ENCODE results near the gene IGFBP1. TPM values are rescaled to one million over a fixed set of nuclear protein-coding genes. Genes with fewer than 3 reads are reported as not detected.
"Not testable (repeated sequence)": the region's sequence is repeated elsewhere in the genome, so short reads cannot be mapped to it uniquely, and the experiment has no call there.

Gene IGFBP1
- total RNA-seq (not detected in 2 replicates), polyA plus RNA-seq (not detected in 2 replicates), polyA minus RNA-seq (not detected in 2 replicates)
- total RNA-seq (2013) = not detected

DNA sequence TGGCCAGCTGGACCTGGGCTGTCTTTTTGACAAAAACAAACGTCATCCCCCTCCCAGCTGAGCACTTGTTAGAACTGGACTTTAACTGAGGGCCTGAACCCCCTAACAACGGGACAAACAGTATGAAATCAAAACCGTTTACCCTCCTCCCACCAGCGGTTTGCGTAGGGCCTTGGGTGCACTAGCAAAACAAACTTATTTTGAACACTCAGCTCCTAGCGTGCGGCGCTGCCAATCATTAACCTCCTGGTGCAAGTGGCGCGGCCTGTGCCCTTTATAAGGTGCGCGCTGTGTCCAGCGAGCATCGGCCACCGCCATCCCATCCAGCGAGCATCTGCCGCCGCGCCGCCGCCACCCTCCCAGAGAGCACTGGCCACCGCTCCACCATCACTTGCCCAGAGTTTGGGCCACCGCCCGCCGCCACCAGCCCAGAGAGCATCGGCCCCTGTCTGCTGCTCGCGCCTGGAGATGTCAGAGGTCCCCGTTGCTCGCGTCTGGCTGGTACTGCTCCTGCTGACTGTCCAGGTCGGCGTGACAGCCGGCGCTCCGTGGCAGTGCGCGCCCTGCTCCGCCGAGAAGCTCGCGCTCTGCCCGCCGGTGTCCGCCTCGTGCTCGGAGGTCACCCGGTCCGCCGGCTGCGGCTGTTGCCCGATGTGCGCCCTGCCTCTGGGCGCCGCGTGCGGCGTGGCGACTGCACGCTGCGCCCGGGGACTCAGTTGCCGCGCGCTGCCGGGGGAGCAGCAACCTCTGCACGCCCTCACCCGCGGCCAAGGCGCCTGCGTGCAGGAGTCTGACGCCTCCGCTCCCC is at the start of gene IGFBP1:
TSS of gene IGFBP1 (plus strand) at position 304 of the 808 bp plus-strand sequence. CDS start at position 469, 165 bp downstream.
- Histone ChIP-seq H2AFZ (ENCODE audit: insufficient read depth, low read depth, low read length, poor library complexity, severe bottlenecking) (peak within 1 kb of the TSS; percentile 2), H3K4me2 (replicated peaks; ENCODE audit: low read depth, low read length, poor library complexity, severe bottlenecking) (no peak within 1 kb of the TSS), H3K27ac (ENCODE audit: low read length in 2 of 2) (no peak within 1 kb of the TSS), H3K4me1 (ENCODE audit: control insufficient read depth in 2 of 2, insufficient read depth in 2 of 2, low read length in 2 of 2) (no peaks in the 10 kb centered on the region), H3K27me3 (replicated peaks in 1 of 4; ENCODE audit: control extremely low read depth in 1 of 4, control insufficient read depth in 3 of 4, insufficient read depth in 4 of 4, low read length in 3 of 4) (peaks cover 0 to 34% (median 15%) of the 10 kb centered on the region in 4 experiments), H3K4me3 (ENCODE audit: control extremely low read depth in 1 of 5, extremely low read depth in 1 of 5, insufficient read depth in 1 of 5, low read depth in 2 of 5, low read length in 4 of 5) (no peak within 1 kb of the TSS), H3K79me2 (ENCODE audit: control insufficient read depth, insufficient read depth, low read length) (no peaks in the 10 kb centered on the region), H3K9ac (ENCODE audit: low read length) (no peak within 1 kb of the TSS), H3K36me3 (replicated peaks in 1 of 2; ENCODE audit: control extremely low read depth in 1 of 2, control insufficient read depth in 1 of 2, extremely low read depth in 1 of 2, insufficient read depth in 2 of 2, low read length in 1 of 2) (no peaks in the 10 kb centered on the region), H4K20me1 (ENCODE audit: control insufficient read depth, insufficient read depth, low read length, poor library complexity, severe bottlenecking) (no peaks in the 10 kb centered on the region), H3K9me3 (ENCODE audit: control extremely low read depth in 1 of 3, control insufficient read depth in 2 of 3, insufficient read depth in 1 of 3, low read length in 2 of 3) (no peaks in the 10 kb centered on the region)
- WGBS (ENCODE audit: insufficient coverage) = 7% methylated on average over 73 of the region's 73 CpGs
- Mint-ChIP-seq H3K9me3 (ENCODE audit: insufficient read depth) (no peaks in the 10 kb centered on the region), H3K27ac (no peak within 1 kb of the TSS), H3K27me3 (peaks cover 62% of the 10 kb centered on the region), H3K4me3 (no peak within 1 kb of the TSS), H3K4me1 (peaks cover 2% of the 10 kb centered on the region)
- TF ChIP-seq EZH2 (IDR thresholded peaks at IDR 0.05; ENCODE audit: borderline replicate concordance, insufficient read depth, low read depth, low read length, poor library complexity, severe bottlenecking) = no peak
- CTCF ChIA-PET = interaction anchor here (0.9 kb wide), 1 partner anchor 14 kb away, joined by 3 read pairs; no protein-coding TSS in a partner anchor
- ATAC-seq (ENCODE audit: low read depth) (no peak), DNase-seq (no peak)
- intact Hi-C loops (cut with micrococcal nuclease) = no loop called here
- POLR2A ChIA-PET = no interaction called here

DNA sequence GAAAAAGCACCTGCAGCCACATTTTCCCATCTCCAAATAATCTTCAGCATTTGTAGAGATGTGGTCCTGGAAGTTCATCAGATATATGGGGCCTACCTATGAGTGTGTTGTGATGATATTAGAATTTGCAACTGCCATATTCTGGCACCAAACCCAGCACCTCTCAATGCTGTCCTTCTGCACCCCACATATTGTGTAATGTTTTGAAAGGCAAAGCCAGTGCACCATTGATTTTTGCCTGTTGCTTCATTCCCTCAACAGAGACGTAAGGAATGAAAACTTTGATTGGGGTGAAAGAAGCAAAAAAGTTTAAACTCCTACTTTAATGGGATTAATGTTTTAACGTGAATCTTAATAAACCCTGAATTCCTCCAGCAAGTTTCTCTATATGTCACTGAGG is 49.4 kb upstream of the IGFBP1 start:
- H3K4me3 Mint-ChIP-seq; H3K27ac Mint-ChIP-seq; H3K9me3 ChIP-seq (ENCODE audit: control extremely low read depth in 1 of 3, control insufficient read depth in 2 of 3, insufficient read depth in 1 of 3, low read length in 2 of 3); H3K27ac ChIP-seq (ENCODE audit: low read length in 2 of 2); H3K27me3 Mint-ChIP-seq; H3K79me2 ChIP-seq (ENCODE audit: control insufficient read depth, insufficient read depth, low read length); H3K27me3 ChIP-seq (replicated peaks in 1 of 4; ENCODE audit: control extremely low read depth in 1 of 4, control insufficient read depth in 3 of 4, insufficient read depth in 4 of 4, low read length in 3 of 4); POLR2A ChIA-PET; H2AFZ ChIP-seq (ENCODE audit: insufficient read depth, low read depth, low read length, poor library complexity, severe bottlenecking); CTCF ChIA-PET; H3K4me1 Mint-ChIP-seq; H3K36me3 ChIP-seq (replicated peaks in 1 of 2; ENCODE audit: control extremely low read depth in 1 of 2, control insufficient read depth in 1 of 2, extremely low read depth in 1 of 2, insufficient read depth in 2 of 2, low read length in 1 of 2); H3K4me3 ChIP-seq (ENCODE audit: control extremely low read depth in 1 of 5, extremely low read depth in 1 of 5, insufficient read depth in 1 of 5, low read depth in 2 of 5, low read length in 4 of 5); H3K9me3 Mint-ChIP-seq (ENCODE audit: insufficient read depth); H4K20me1 ChIP-seq (ENCODE audit: control insufficient read depth, insufficient read depth, low read length, poor library complexity, severe bottlenecking); DNase-seq; ATAC-seq (ENCODE audit: low read depth); H3K9ac ChIP-seq (ENCODE audit: low read length); intact Hi-C loops (cut with micrococcal nuclease); H3K4me2 ChIP-seq (replicated peaks; ENCODE audit: low read depth, low read length, poor library complexity, severe bottlenecking); H3K4me1 ChIP-seq (ENCODE audit: control insufficient read depth in 2 of 2, insufficient read depth in 2 of 2, low read length in 2 of 2): not testable (repeated sequence)
- no CpG with 5 or more reads among the region's 2 CpGs for WGBS (ENCODE audit: insufficient coverage)

DNA sequence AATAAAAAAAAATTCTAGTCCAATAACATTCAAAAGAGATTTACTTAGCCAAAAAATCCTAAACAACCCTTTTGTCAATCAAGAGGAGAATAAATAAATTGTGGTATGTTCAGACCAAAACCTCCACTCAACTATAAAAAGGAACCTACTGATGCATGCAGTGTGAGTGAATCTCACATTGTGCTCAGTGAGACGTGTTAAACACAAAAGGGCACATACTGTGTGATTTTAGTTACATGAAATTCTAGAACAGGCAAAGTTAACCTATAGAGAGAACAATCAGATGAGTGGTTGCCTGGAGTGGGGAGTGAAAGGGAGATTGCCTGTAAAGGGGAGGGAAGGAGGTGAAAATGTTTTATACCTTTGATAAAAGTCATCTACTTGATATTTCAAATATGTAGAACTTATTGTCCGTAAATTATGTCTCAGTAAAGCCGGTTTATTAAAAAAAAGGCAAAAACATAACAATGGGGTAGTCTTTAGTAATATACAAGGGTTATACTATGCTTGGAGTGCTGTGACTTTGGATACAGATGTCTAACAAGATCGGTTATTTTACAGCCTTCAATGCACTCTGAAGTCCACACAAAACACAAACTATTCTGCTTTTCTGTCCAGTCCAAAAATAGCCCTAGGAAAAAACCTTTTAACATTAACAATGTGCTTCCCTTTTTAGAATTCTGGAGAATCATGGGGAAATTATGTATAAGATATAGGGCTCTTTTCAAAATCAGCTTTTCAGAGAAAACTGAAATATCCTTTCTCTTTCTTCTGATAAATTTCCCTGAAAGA is 46.2 kb upstream of the IGFBP1 start:
- CTCF ChIA-PET; intact Hi-C loops (cut with micrococcal nuclease); DNase-seq; ATAC-seq (ENCODE audit: low read depth); H3K27ac ChIP-seq (ENCODE audit: low read length in 2 of 2); H3K27ac Mint-ChIP-seq; H3K9me3 ChIP-seq (ENCODE audit: control extremely low read depth in 1 of 3, control insufficient read depth in 2 of 3, insufficient read depth in 1 of 3, low read length in 2 of 3); H4K20me1 ChIP-seq (ENCODE audit: control insufficient read depth, insufficient read depth, low read length, poor library complexity, severe bottlenecking); H3K27me3 Mint-ChIP-seq; H3K4me1 ChIP-seq (ENCODE audit: control insufficient read depth in 2 of 2, insufficient read depth in 2 of 2, low read length in 2 of 2); H3K4me3 ChIP-seq (ENCODE audit: control extremely low read depth in 1 of 5, extremely low read depth in 1 of 5, insufficient read depth in 1 of 5, low read depth in 2 of 5, low read length in 4 of 5); H3K79me2 ChIP-seq (ENCODE audit: control insufficient read depth, insufficient read depth, low read length); H3K36me3 ChIP-seq (replicated peaks in 1 of 2; ENCODE audit: control extremely low read depth in 1 of 2, control insufficient read depth in 1 of 2, extremely low read depth in 1 of 2, insufficient read depth in 2 of 2, low read length in 1 of 2); H3K9me3 Mint-ChIP-seq (ENCODE audit: insufficient read depth); H3K4me2 ChIP-seq (replicated peaks; ENCODE audit: low read depth, low read length, poor library complexity, severe bottlenecking); H3K9ac ChIP-seq (ENCODE audit: low read length); H3K4me1 Mint-ChIP-seq; H3K4me3 Mint-ChIP-seq; H2AFZ ChIP-seq (ENCODE audit: insufficient read depth, low read depth, low read length, poor library complexity, severe bottlenecking); POLR2A ChIA-PET; H3K27me3 ChIP-seq (replicated peaks in 1 of 4; ENCODE audit: control extremely low read depth in 1 of 4, control insufficient read depth in 3 of 4, insufficient read depth in 4 of 4, low read length in 3 of 4): not testable (repeated sequence)
- no CpG with 5 or more reads among the region's 4 CpGs for WGBS (ENCODE audit: insufficient coverage)

Measured in B cell (primary cell).